Kidney (tissue), 14 donors: ENCODE results near the gene BRD3OS. TPM values are rescaled to one million over a fixed set of nuclear protein-coding genes. Genes with fewer than 3 reads are reported as not detected.

Source experiments
- DNase-seq, 5 donors: peaks; one replicate each; pipeline ENCODE4 v3.0.0-alpha.2; 2013 to 2020
- FAIRE-seq: peaks from 2 replicates; lab custom pipeline; 2012; peaks lifted over from hg19 to GRCh38; lab: Jason Lieb, UNC
- H3K27ac ChIP-seq, 2 donors: one replicate each; pipeline ENCODE4 v1.7.0; 2013; ENCODE audit warnings: low read depth in 2 of 2, low read length in 2 of 2, inconsistent platforms in 1 of 2
- H3K27me3 ChIP-seq: one replicate; pipeline ENCODE4 v1.7.1; 2013; ENCODE audit warnings: low read length, inconsistent platforms; ENCODE audit not compliant: control insufficient read depth, insufficient read depth
- H3K36me3 ChIP-seq, 3 donors: one replicate each; pipeline versions ENCODE4 v1.7.0 to v1.7.1; 2013; ENCODE audit warnings: low read length in 3 of 3, control low read depth in 1 of 3, inconsistent platforms in 1 of 3; ENCODE audit not compliant: insufficient read depth in 3 of 3, control insufficient read depth in 2 of 3
- H3K4me1 ChIP-seq, 3 donors: one replicate each; pipeline versions ENCODE4 v1.7.0 to v1.7.1; 2013; ENCODE audit warnings: low read length in 3 of 3, inconsistent platforms in 1 of 3, low read depth in 1 of 3; ENCODE audit not compliant: control insufficient read depth in 2 of 3, insufficient read depth in 2 of 3
- H3K4me3 ChIP-seq, 3 donors: one replicate each; pipeline versions ENCODE4 v1.7.0 to v1.8.1; 2013; ENCODE audit warnings: low read length in 3 of 3, control low read depth in 1 of 3, inconsistent platforms in 1 of 3
- H3K9ac ChIP-seq, 3 donors: one replicate each; pipeline versions ENCODE4 v1.7.0 to v1.7.1; 2013; ENCODE audit warnings: low read length in 3 of 3, control low read depth in 1 of 3, inconsistent platforms in 1 of 3
- H3K9me3 ChIP-seq, 3 donors: one replicate each; pipeline versions ENCODE4 v1.7.0 to v1.7.1; 2013; ENCODE audit warnings: low read length in 3 of 3, control low read depth in 1 of 3, inconsistent platforms in 1 of 3; ENCODE audit not compliant: control insufficient read depth in 2 of 3, insufficient read depth in 1 of 3
- CTCF ChIP-seq: IDR thresholded peaks from 3 replicates; pipeline ENCODE4 v1.5.1; 2012; ENCODE audit warnings: mild to moderate bottlenecking, moderate library complexity, borderline replicate concordance; ENCODE audit not compliant: insufficient read depth; ENCODE audit errors: extremely low read depth
- intact Hi-C: fragments of 100-400 bp; cut with DNase I; formaldehyde crosslinking; loops from one replicate; pipeline ENCODE4 v1.11.1; 2022
- polyA plus RNA-seq: library from polyadenylated mRNA; stranded (reverse); fragments of 350-450 nt; fragmentation: Illumina TruSeq; extraction: RNeasy Lipid Tissue Mini Kit (QIAGEN cat#74804); gene quantifications from one replicate; pipeline ENCODE4 v1.2.3, GENCODE V29; 2014; ENCODE audit warnings: low read depth, low replicate concordance; ENCODE audit not compliant: insufficient read depth
- total RNA-seq: library from RNA; stranded (reverse); fragmentation: NEBNext Ultra II Directional; extraction: Animal tissue kit (Norgen Biotek cat#: 25700); gene quantifications from one replicate; pipeline ENCODE4 v1.2.1, GENCODE V29; 2021
- donor health status: control.
- donor health status: control.
- donor health status: control.
- donor health status: control.
- donor health status: control.
- donor health status: DM: yes; HTN: yes; CAD: no.
- donor health status: Normal renal cell carcinoma (clear cell type).

The BRD3OS gene
- total and polyA plus RNA-seq, 2 donors from 2014 or later, result 16.5 to 24.4 TPM

DNA sequence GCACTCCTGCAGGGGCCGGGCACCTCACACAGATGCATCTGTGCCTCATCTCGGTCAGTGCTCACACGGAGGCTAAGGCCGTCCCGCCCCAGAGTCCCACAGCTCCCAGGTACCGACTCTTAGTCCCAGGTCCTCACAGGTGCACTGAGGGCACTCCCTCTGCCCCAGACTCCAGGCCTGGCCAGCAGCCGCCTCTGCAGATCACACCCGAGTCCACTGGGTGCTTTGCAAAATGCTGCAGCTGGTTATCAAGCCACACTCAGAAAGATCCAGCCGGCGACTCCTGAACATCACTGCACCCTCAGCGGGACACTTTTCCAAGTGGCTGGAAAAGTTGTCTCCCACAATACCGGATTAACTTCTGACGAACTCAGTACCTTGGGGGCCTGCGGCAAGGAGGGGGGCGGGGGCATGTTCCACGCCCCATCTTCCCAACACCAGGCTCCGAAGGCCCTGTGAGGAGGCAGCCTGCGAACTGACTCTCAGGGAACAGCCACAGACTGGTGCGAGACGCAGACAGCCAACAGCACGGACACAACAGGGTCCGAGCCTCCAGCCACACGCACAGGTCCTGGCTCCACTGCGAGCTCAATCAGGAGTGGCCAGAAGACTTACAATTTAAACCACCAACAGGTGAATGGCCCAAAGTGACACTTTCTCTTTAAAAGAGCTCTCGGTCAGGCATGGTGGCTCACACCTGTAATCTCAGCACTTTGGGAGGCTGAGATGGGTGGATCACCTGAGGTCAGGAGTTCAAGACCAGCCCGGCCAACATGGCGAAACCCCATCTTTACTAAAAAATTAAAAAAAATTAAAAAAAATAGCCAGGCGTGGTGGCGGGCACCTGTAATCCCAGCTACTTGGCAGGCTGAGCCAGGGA lies 38.5 kb downstream of the BRD3OS start:
- FAIRE-seq (no peak), DNase-seq (peak in 2 of 5 donors; percentile 29 to 78)
- H3K9ac ChIP-seq, result peak overlapping the region in 1 of 3 donors; percentile 26
- H3K4me1 ChIP-seq, result peaks cover 0 to 45% (median 9%) of the 10 kb centered on the region in 3 donors
- no peaks in the 10 kb centered on the region for H3K27me3 ChIP-seq
- no peak overlapping the region for H3K27ac ChIP-seq
- no peak for TF ChIP-seq CTCF
- no peak overlapping the region for H3K4me3 ChIP-seq
- H3K9me3 ChIP-seq, result no peaks in the 10 kb centered on the region
- intact Hi-C loops, result no loop called here
- H3K36me3 ChIP-seq, result peaks cover 0 to 3% (median 0%) of the 10 kb centered on the region in 3 donors

DNA sequence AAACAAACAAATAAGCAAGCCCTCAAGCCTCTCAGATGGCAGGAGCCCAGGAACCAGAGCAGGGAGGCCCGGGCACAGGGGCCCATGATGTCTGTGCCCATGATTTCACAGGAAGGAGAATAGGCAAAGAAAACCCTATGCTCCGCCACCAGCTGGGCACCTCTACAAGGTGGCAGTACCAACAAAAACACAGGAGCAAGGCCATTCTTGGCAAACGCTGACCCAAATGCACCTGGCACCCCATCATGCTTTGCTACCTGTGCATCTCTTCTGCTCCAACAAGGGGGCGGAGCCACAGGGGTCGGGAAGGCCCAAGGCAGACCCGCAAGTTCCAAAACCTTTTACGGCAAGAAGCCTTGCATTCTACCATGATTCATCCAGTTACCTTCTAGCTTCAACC lies 39.4 kb downstream of the BRD3OS start:
- Histone ChIP-seq H3K9ac (no peak overlapping the region), H3K27me3 (no peaks in the 10 kb centered on the region), H3K36me3 (peaks cover 0 to 3% (median 0%) of the 10 kb centered on the region in 3 donors), H3K27ac (no peak overlapping the region), H3K9me3 (no peaks in the 10 kb centered on the region), H3K4me3 (no peak overlapping the region), H3K4me1 (peaks cover 0 to 43% (median 9%) of the 10 kb centered on the region in 3 donors)
- TF ChIP-seq CTCF, result no peak
- intact Hi-C loops, result no loop called here
- FAIRE-seq (no peak), DNase-seq (peak in 2 of 5 donors; percentile 36 to 68)

DNA sequence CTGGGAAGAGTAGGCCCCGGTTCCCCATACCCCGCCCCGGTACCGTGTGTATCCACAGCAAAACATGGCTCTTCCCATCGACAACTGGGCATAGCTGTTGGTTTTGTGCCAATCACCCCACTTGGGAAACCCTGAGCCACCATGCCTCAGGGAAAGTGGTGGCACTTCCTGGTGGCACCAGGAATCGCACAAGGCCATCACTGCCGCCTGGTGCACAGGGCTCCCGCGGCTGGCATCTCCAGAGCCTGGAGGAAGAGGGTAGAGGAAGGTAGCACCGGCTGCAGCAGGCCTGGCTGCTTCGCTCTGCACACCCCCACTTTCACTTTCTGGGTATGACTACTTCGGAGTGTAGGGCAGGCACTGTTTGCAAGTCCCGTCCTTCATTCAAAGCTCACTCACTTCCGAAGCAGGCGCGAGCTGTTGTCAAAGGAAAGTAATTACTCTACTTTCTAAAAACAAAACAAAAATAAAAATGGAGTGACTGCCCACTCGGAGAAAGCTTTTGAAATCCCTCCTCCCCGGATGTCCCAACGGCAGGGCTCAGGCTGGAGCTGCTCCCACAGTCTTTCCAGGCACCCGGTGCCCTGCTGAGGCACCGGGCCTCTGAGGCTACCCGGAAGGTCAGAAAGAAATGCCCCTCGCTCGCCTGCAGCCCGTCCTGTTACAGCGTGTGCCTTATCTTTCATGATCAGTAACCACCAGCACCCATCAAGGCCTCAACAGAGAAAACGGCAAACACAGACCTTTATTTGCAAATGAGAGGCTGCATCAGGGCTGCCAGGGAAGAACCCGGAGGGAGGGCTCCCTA lies 40.5 kb downstream of the BRD3OS start:
- TF ChIP-seq CTCF, result no peak
- Histone ChIP-seq H3K9ac (peak overlapping the region; percentile 11 to 65 (median 60)), H3K9me3 (no peaks in the 10 kb centered on the region), H3K27me3 (no peaks in the 10 kb centered on the region), H3K4me1 (peaks cover 0 to 43% (median 9%) of the 10 kb centered on the region in 3 donors), H3K36me3 (peaks cover 0 to 3% (median 0%) of the 10 kb centered on the region in 3 donors), H3K27ac (peak overlapping the region; percentile 32 to 51), H3K4me3 (peak overlapping the region; percentile 63 to 79 (median 69))
- DNase-seq (peak in 4 of 5 donors; percentile 23 to 87 (median 52)), FAIRE-seq (no peak)
- intact Hi-C loops, result no loop called here
